ENCODE measurements around the gene KLHDC8A. TPM values are rescaled to one million over a fixed set of nuclear protein-coding genes. Genes with fewer than 3 reads are reported as not detected.

KLHDC8A gene
- total and polyA plus RNA-seq, 9 of the 15 experiments (the other 6 are each of a cell fraction or from before 2014, with no cell fraction given): 0.01 to 0.54 (median 0.04) TPM; not detected in 6

GRCh38 chr1:205306929-205307566 is 49.7 kb downstream of the KLHDC8A start (continued):
- TF ChIP-seq RBM22 (IDR thresholded peaks at IDR 0.05; ENCODE audit: low read depth, low read length, poor library complexity, severe bottlenecking) (no peak), CBFA2T3 (IDR thresholded peaks at IDR 0.05) (peak; percentile 61), ETV1 (tag; conservative IDR thresholded peaks at IDR 0.05; ENCODE audit: low read depth) (no peak), TEAD1 (CRISPR knock-in tag; IDR thresholded peaks at IDR 0.05) (no peak), KLF16 (IDR thresholded peaks at IDR 0.05) (no peak), NR2C2 (CRISPR knock-in tag; IDR thresholded peaks at IDR 0.05) (no peak), NR2C2 (tag; IDR thresholded peaks at IDR 0.05) (no peak), ADNP (tag; IDR thresholded peaks at IDR 0.05) (no peak), ZNF717 (CRISPR knock-in tag; IDR thresholded peaks at IDR 0.05) (no peak), PHB2 (IDR thresholded peaks at IDR 0.05; ENCODE audit: low read depth) (no peak), HEY1 (CRISPR knock-in tag; IDR thresholded peaks at IDR 0.05; ENCODE audit: borderline replicate concordance) (no peak), KLF1 (tag; IDR thresholded peaks at IDR 0.05) (no peak), TAF15 (IDR thresholded peaks at IDR 0.05; ENCODE audit: low read depth, low read length) (no peak), CSDE1 (IDR thresholded peaks at IDR 0.05) (no peak), STAT6 (CRISPR knock-in tag; IDR thresholded peaks at IDR 0.05) (no peak), ZNF12 (CRISPR knock-in tag; IDR thresholded peaks at IDR 0.05) (no peak), U2AF1 (optimal IDR thresholded peaks at IDR 0.05; ENCODE audit: low read depth, low read length) (no peak)
